Retina (tissue), 1 donor: ENCODE data around the gene GJB3.
A peak's percentile ranks its signal among the peaks of the same experiment; 100 is the strongest.
"Not testable (repeated sequence)": the region's sequence is repeated elsewhere in the genome, so short reads cannot be mapped to it uniquely, and the experiment has no call there.

Source experiments
- DNase-seq: peaks from one replicate; pipeline ENCODE4 v3.0.0-alpha.2; 2016

Gene GJB3

GRCh38 chr1:34786521-34787325 is 5.7 kb downstream of the GJB3 start:
- peak; percentile 70 for DNase-seq

GRCh38 chr1:34787461-34788420 is 6.7 kb downstream of the GJB3 start:
- DNase-seq: no peak

GRCh38 chr1:34790985-34791384 is 10.0 kb downstream of the GJB3 start:
- no peak for DNase-seq

GRCh38 chr1:34792424-34792823 is 11.4 kb downstream of the GJB3 start:
- DNase-seq: no peak

- DNase-seq: no peak
Measured at GRCh38 chr1:34792868-34793727, 12.1 kb downstream of the GJB3 start, which contains the start of gene GJA4. Gene GJA4, plus strand, starts transcription at chr1:34792999. Its CDS starts 1,215 bp downstream, at chr1:34794214.

GRCh38 chr1:34794001-34794789 is 13.2 kb downstream of the GJB3 start:
- no peak for DNase-seq

GRCh38 chr1:34794790-34795180 is 13.8 kb downstream of the GJB3 start:
- DNase-seq: no peak

GRCh38 chr1:34795916-34796315 is 14.9 kb downstream of the GJB3 start:
- DNase-seq: no peak

- DNase-seq: no peak
Measured at GRCh38 chr1:34796990-34797389, 16.0 kb downstream of the GJB3 start.

GRCh38 chr1:34800214-34800613 is 19.2 kb downstream of the GJB3 start:
- no peak for DNase-seq

GRCh38 chr1:34803770-34804169 is 22.8 kb downstream of the GJB3 start:
- no peak for DNase-seq

GRCh38 chr1:34806396-34806795 is 25.4 kb downstream of the GJB3 start:
- DNase-seq: no peak

- no peak for DNase-seq
Measured at GRCh38 chr1:34808051-34808810, 27.2 kb downstream of the GJB3 start.

GRCh38 chr1:34810781-34811180 is 29.8 kb downstream of the GJB3 start:
- not testable (repeated sequence) for DNase-seq

GRCh38 chr1:34816332-34816731 is 35.3 kb downstream of the GJB3 start:
- no peak for DNase-seq

- DNase-seq: no peak
Measured at GRCh38 chr1:34816778-34817177, 35.8 kb downstream of the GJB3 start.

- not testable (repeated sequence) for DNase-seq
Measured at GRCh38 chr1:34818862-34819261, 37.8 kb downstream of the GJB3 start.

- no peak for DNase-seq
Measured at GRCh38 chr1:34822202-34822601, 41.2 kb downstream of the GJB3 start.

GRCh38 chr1:34824817-34825454 is 43.9 kb downstream of the GJB3 start:
- DNase-seq: no peak

- DNase-seq: no peak
Measured at GRCh38 chr1:34825455-34826091, 44.6 kb downstream of the GJB3 start.
